WTC11 (cell line): ENCODE measurements around the gene KAT2B.

Experiments used
- ELF4 ChIP-seq: sonication (generic); formaldehyde crosslinking; IDR thresholded peaks from 2 replicates; pipeline ENCODE4 v1.8.1; 2022; ENCODE audit warnings: low read depth, mild to moderate bottlenecking, moderate library complexity, missing genetic modification reagents
- KAT7 ChIP-seq: sonication (generic); formaldehyde crosslinking; IDR thresholded peaks from 2 replicates; pipeline ENCODE4 v1.8.1; 2023; ENCODE audit warnings: missing genetic modification reagents, mild to moderate bottlenecking, borderline replicate concordance
- MYBL2 ChIP-seq: sonication (generic); formaldehyde crosslinking; IDR thresholded peaks from 2 replicates; pipeline ENCODE4 v1.8.1; 2023; ENCODE audit warnings: mild to moderate bottlenecking, moderate library complexity, missing genetic modification reagents
- NR1H2 ChIP-seq: sonication (generic); formaldehyde crosslinking; IDR thresholded peaks from 2 replicates; pipeline ENCODE4 v1.9.0; 2021; ENCODE audit warnings: mild to moderate bottlenecking, moderate library complexity, missing genetic modification reagents
- ZNF317 ChIP-seq: sonication (generic); formaldehyde crosslinking; IDR thresholded peaks from 2 replicates; pipeline ENCODE4 v1.8.1; 2023; ENCODE audit warnings: low read depth, mild to moderate bottlenecking, moderate library complexity, missing genetic modification reagents, borderline replicate concordance
- TF ChIP-seq, protein P1 (sequence below): sonication (generic); formaldehyde crosslinking; conservative IDR thresholded peaks from 2 replicates; pipeline ENCODE4 v1.8.1; 2022; ENCODE audit warnings: mild to moderate bottlenecking, missing genetic modification reagents
- TF ChIP-seq, protein P2 (sequence below): sonication (generic); formaldehyde crosslinking; IDR thresholded peaks from 2 replicates; pipeline ENCODE4 v1.8.1; 2022; ENCODE audit warnings: mild to moderate bottlenecking, missing genetic modification reagents, moderate library complexity, borderline replicate concordance
- TF ChIP-seq, protein P3 (sequence below): fragments of 200-600 bp; IDR thresholded peaks from 2 replicates; pipeline ENCODE4 v1.8.0; 2022; ENCODE audit warnings: antibody characterized with exemption
- TF ChIP-seq, protein P4 (sequence below): sonication (generic); formaldehyde crosslinking; IDR thresholded peaks from 2 replicates; pipeline ENCODE4 v1.8.0; 2022; ENCODE audit warnings: mild to moderate bottlenecking, missing genetic modification reagents
- TF ChIP-seq, protein P5 (sequence below): sonication (generic); formaldehyde crosslinking; IDR thresholded peaks from 2 replicates; pipeline ENCODE4 v1.8.1; 2023; ENCODE audit warnings: mild to moderate bottlenecking, missing genetic modification reagents, moderate library complexity
- TF ChIP-seq, protein P6 (sequence below): sonication (generic); formaldehyde crosslinking; IDR thresholded peaks from 2 replicates; pipeline ENCODE4 v1.8.1; 2023; ENCODE audit warnings: mild to moderate bottlenecking, missing genetic modification reagents, moderate library complexity
- TF ChIP-seq, protein P7 (sequence below): sonication (generic); formaldehyde crosslinking; IDR thresholded peaks from 2 replicates; pipeline ENCODE4 v1.8.1; 2022; ENCODE audit warnings: mild to moderate bottlenecking, moderate library complexity, missing genetic modification reagents

DNA sequence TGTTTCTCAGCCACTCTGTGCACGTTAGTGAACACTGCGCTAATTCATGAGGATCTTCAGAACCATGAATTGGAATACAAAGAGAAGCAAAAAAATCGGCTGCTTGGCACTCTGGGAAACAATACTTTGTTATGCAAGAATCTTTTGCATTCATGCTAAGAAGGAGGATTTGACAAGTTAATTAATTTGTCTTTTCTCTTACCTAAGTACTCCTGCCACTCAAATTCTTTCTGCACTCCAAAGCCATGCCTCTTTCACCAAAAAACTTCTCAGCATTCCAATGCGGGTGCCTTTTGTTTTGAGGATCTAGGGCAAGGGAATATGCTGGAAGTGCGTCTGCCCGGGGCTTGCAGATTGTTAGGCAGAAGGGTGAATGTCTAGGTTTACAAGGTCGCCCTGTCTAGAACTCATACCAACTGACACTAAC lies 11.3 kb upstream of the KAT2B start:
- TF ChIP-seq, protein P1, sequence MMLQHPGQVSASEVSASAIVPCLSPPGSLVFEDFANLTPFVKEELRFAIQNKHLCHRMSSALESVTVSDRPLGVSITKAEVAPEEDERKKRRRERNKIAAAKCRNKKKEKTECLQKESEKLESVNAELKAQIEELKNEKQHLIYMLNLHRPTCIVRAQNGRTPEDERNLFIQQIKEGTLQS = no peak
- TF ChIP-seq, protein P2, sequence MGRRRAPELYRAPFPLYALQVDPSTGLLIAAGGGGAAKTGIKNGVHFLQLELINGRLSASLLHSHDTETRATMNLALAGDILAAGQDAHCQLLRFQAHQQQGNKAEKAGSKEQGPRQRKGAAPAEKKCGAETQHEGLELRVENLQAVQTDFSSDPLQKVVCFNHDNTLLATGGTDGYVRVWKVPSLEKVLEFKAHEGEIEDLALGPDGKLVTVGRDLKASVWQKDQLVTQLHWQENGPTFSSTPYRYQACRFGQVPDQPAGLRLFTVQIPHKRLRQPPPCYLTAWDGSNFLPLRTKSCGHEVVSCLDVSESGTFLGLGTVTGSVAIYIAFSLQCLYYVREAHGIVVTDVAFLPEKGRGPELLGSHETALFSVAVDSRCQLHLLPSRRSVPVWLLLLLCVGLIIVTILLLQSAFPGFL = no peak
- TF ChIP-seq, protein P3, sequence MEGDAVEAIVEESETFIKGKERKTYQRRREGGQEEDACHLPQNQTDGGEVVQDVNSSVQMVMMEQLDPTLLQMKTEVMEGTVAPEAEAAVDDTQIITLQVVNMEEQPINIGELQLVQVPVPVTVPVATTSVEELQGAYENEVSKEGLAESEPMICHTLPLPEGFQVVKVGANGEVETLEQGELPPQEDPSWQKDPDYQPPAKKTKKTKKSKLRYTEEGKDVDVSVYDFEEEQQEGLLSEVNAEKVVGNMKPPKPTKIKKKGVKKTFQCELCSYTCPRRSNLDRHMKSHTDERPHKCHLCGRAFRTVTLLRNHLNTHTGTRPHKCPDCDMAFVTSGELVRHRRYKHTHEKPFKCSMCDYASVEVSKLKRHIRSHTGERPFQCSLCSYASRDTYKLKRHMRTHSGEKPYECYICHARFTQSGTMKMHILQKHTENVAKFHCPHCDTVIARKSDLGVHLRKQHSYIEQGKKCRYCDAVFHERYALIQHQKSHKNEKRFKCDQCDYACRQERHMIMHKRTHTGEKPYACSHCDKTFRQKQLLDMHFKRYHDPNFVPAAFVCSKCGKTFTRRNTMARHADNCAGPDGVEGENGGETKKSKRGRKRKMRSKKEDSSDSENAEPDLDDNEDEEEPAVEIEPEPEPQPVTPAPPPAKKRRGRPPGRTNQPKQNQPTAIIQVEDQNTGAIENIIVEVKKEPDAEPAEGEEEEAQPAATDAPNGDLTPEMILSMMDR = no peak
- TF ChIP-seq MYBL2 (CRISPR knock-in tag) (no peak), NR1H2 (CRISPR knock-in tag) (no peak), ZNF317 (CRISPR knock-in tag) (no peak), KAT7 (CRISPR knock-in tag) (no peak), ELF4 (no peak)
- TF ChIP-seq, protein P4, sequence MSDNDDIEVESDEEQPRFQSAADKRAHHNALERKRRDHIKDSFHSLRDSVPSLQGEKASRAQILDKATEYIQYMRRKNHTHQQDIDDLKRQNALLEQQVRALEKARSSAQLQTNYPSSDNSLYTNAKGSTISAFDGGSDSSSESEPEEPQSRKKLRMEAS (CRISPR knock-in tag) = no peak
- TF ChIP-seq, protein P5, sequence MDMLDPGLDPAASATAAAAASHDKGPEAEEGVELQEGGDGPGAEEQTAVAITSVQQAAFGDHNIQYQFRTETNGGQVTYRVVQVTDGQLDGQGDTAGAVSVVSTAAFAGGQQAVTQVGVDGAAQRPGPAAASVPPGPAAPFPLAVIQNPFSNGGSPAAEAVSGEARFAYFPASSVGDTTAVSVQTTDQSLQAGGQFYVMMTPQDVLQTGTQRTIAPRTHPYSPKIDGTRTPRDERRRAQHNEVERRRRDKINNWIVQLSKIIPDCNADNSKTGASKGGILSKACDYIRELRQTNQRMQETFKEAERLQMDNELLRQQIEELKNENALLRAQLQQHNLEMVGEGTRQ (CRISPR knock-in tag) = no peak
- TF ChIP-seq, protein P6, sequence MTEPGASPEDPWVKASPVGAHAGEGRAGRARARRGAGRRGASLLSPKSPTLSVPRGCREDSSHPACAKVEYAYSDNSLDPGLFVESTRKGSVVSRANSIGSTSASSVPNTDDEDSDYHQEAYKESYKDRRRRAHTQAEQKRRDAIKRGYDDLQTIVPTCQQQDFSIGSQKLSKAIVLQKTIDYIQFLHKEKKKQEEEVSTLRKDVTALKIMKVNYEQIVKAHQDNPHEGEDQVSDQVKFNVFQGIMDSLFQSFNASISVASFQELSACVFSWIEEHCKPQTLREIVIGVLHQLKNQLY (CRISPR knock-in tag) = no peak
- TF ChIP-seq, protein P7, sequence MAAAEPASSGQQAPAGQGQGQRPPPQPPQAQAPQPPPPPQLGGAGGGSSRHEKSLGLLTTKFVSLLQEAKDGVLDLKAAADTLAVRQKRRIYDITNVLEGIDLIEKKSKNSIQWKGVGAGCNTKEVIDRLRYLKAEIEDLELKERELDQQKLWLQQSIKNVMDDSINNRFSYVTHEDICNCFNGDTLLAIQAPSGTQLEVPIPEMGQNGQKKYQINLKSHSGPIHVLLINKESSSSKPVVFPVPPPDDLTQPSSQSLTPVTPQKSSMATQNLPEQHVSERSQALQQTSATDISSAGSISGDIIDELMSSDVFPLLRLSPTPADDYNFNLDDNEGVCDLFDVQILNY (CRISPR knock-in tag) = no peak
